Activated CD4-positive, alpha-beta memory T cell treated with anti-CD3 and anti-CD28 coated beads, Interleukin-2, amount 10 ng/mL, durations not matched to agents 7 days and 5 days (primary cell): ENCODE measurements around the gene PAPSS1. TPM values are rescaled to one million over a fixed set of nuclear protein-coding genes. Genes with fewer than 3 reads are reported as not detected.

Source experiments
- CTCF ChIA-PET: fragments of 350-600 bp; sonication (Branson Sonifier 250); formaldehyde crosslinking; loops from one replicate; lab custom pipeline; 2021; ENCODE audit warnings: antibody characterized with exemption, inconsistent platforms; lab: Charles Lee
- POLR2A ChIA-PET: fragments of 350-600 bp; sonication (Branson Sonifier 250); formaldehyde crosslinking; loops from one replicate; lab custom pipeline; 2021; ENCODE audit warnings: antibody characterized with exemption; lab: Charles Lee
- DNase-seq: peaks from one replicate; pipeline ENCODE4 v3.0.0-alpha.2; 2020
- H3K27ac Mint-ChIP-seq: one replicate; pipeline ENCODE4 v1.8.0; 2021; ENCODE audit warnings: mild to moderate bottlenecking, mixed read lengths
- H3K27me3 Mint-ChIP-seq: one replicate; pipeline ENCODE4 v1.8.0; 2021; ENCODE audit warnings: mixed read lengths
- H3K36me3 Mint-ChIP-seq: one replicate; pipeline ENCODE4 v1.8.0; 2021; ENCODE audit warnings: low read depth, mixed read lengths
- H3K4me1 Mint-ChIP-seq: one replicate; pipeline ENCODE4 v1.8.0; 2021; ENCODE audit warnings: mixed read lengths
- H3K4me3 Mint-ChIP-seq: one replicate; pipeline ENCODE4 v1.8.0; 2021; ENCODE audit warnings: mild to moderate bottlenecking, mixed read lengths
- H3K9me3 Mint-ChIP-seq: one replicate; pipeline ENCODE4 v1.8.0; 2021; ENCODE audit warnings: mixed read lengths
- total RNA-seq, 2 experiments: library from RNA; stranded (reverse); gene quantifications; one replicate each; pipeline ENCODE4 v1.2.3, GENCODE V29; 2021

The PAPSS1 gene
- total RNA-seq, 2 experiments from 2014 or later: 28.1 to 28.6 TPM

DNA sequence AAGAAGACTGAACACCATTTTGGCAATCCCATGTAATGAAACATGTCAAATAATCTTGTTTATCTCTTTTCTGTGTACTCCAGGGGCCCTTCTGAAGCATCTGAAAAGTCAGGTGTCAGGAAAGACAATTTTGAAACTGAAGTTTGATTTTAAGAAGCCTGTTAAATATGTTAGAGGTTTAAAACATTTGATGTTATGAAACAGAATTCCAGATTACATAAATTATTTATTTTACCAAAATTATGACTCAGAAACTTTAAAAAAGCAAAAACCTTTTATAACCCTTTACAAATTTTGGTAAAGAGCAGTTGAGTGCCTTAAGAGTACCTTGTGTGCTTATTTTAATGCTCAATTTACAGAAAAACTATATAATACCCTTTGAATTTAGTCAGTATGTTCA, 130.8 kb downstream of the PAPSS1 start:
- H3K9me3 Mint-ChIP-seq: peaks cover 7% of the 10 kb centered on the region
- DNase-seq: no peak
- POLR2A ChIA-PET: no interaction called here
- CTCF ChIA-PET: no interaction called here
- no peak overlapping the region for H3K27ac Mint-ChIP-seq
- no peaks in the 10 kb centered on the region for H3K4me1 Mint-ChIP-seq
- H3K27me3 Mint-ChIP-seq: no peaks in the 10 kb centered on the region
- no peak overlapping the region for H3K4me3 Mint-ChIP-seq
- no peaks in the 10 kb centered on the region for H3K36me3 Mint-ChIP-seq

DNA sequence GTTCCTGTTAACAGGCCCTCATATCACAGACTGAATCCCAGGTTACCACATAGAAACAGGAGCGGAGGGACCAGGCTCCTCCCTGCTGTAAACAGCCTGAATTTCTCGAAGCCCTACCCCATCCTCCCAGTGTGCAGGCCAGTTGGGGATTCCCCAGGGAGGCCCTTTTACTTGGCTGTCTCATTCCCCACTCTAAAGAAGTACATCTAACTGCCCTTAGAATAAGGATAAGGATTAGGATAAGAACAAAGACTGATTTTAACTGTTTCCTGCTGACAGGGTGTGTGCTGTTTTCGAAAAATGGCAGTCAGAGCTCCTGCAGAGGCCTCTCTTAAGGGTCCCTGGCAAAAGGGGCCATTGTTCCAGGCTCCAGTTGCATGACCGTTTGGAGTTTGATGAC, 133.7 kb downstream of the PAPSS1 start:
- no peak overlapping the region for H3K27ac Mint-ChIP-seq
- H3K27me3 Mint-ChIP-seq: no peaks in the 10 kb centered on the region
- DNase-seq: no peak
- H3K4me1 Mint-ChIP-seq: no peaks in the 10 kb centered on the region
- peaks cover 7% of the 10 kb centered on the region for H3K9me3 Mint-ChIP-seq
- ChIA-PET CTCF (no interaction called here), POLR2A (no interaction called here)
- no peaks in the 10 kb centered on the region for H3K36me3 Mint-ChIP-seq
- no peak overlapping the region for H3K4me3 Mint-ChIP-seq

DNA sequence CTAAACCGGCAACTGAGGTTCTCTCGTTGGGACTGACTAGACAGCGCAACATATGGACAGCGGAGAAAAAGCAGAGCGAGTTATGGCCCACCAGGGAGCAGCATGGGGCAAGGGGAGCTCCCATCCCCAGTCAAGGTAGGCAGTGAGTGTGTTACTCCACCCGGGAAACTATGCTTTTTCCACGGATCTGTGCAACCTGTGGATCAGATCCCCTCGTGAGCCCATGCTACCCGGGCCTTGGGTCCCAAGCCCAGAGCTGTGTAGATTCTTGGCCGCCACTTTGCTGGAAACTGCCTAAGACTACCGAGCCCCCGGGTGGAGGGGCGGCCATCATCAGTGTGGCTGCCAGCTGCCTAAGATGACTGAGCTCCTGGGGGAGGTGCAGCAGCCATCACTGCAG, 140.9 kb downstream of the PAPSS1 start:
- Mint-ChIP-seq H3K4me3 (no peak overlapping the region), H3K27me3 (peaks cover 2% of the 10 kb centered on the region), H3K27ac (no peak overlapping the region), H3K4me1 (no peaks in the 10 kb centered on the region), H3K36me3 (no peaks in the 10 kb centered on the region), H3K9me3 (no peaks in the 10 kb centered on the region)
- no peak for DNase-seq
- ChIA-PET CTCF (no interaction called here), POLR2A (no interaction called here)

DNA sequence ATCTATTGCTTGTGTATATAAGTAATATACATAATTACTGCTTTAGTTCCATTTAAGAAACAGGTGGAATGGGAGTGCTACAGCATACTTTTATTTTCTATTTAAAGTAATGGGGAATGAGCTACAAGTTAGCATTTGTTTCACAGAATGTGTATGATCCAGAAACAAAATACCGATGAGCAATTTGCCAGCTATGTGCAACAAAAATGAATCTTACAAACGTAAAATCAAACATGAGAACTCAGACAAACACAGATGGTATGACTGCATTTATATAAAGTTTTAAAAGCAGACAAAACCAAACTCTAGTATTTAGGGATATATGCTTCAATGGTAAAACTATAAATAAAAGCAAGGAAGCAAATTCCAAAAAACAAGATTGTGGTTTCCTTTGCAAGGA, 141.7 kb downstream of the PAPSS1 start:
- H3K4me1 Mint-ChIP-seq: no peaks in the 10 kb centered on the region
- no peak for DNase-seq
- H3K36me3 Mint-ChIP-seq: no peaks in the 10 kb centered on the region
- ChIA-PET POLR2A (no interaction called here), CTCF (no interaction called here)
- H3K9me3 Mint-ChIP-seq: no peaks in the 10 kb centered on the region
- H3K27ac Mint-ChIP-seq: no peak overlapping the region
- peaks cover 2% of the 10 kb centered on the region for H3K27me3 Mint-ChIP-seq
- H3K4me3 Mint-ChIP-seq: no peak overlapping the region

DNA sequence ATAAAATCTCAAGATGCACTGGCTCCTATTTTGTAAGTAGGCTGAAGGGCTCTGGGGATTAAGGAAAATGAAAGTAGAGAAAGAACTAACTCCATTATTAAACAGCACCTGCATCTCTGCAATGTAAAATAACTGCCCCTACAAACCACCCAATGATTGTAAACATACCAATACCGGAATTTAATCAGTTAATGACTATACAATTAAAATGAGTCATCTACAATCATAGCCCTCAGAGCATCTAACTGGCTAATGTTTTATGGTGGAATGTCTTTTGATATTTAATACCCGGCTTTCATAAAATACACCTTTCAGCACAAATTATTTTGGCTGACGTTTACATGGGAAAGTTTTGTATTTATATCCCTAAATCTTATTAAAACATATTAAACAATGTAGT, 142.3 kb downstream of the PAPSS1 start:
- CTCF ChIA-PET: no interaction called here
- no peak overlapping the region for H3K4me3 Mint-ChIP-seq

DNA sequence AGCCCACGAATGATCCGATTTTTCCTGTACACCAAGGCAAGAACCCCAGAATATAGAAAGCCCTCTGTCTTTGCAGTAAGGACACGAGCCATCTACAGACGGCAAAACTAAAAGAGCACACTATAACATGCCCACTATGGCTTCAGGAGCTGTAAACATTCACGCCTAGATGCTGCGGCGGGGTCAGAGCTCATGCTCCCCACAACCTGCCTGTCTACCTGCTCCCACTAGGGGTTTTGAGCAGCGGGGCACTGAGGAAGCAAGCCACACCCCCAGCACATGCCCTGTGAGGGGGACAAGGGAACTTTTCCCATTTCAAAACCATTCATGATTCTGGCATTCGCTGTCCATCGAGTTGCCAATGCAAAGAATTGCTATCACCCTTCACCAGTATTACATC, 144.8 kb downstream of the PAPSS1 start:
- no peak overlapping the region for H3K27ac Mint-ChIP-seq
- H3K4me1 Mint-ChIP-seq: no peaks in the 10 kb centered on the region
- CTCF ChIA-PET: no interaction called here
- no peaks in the 10 kb centered on the region for H3K9me3 Mint-ChIP-seq
- H3K36me3 Mint-ChIP-seq: no peaks in the 10 kb centered on the region
- no peak overlapping the region for H3K4me3 Mint-ChIP-seq
- no peak for DNase-seq
- H3K27me3 Mint-ChIP-seq: no peaks in the 10 kb centered on the region
- POLR2A ChIA-PET: no interaction called here

More for the DNA sequence above, 142.3 kb downstream of the PAPSS1 start:
- no peaks in the 10 kb centered on the region for H3K9me3 Mint-ChIP-seq
- H3K36me3 Mint-ChIP-seq: no peaks in the 10 kb centered on the region
- no peaks in the 10 kb centered on the region for H3K4me1 Mint-ChIP-seq
- H3K27me3 Mint-ChIP-seq: peaks cover 2% of the 10 kb centered on the region
- H3K27ac Mint-ChIP-seq: no peak overlapping the region
- no peak for DNase-seq
- POLR2A ChIA-PET: no interaction called here

DNA sequence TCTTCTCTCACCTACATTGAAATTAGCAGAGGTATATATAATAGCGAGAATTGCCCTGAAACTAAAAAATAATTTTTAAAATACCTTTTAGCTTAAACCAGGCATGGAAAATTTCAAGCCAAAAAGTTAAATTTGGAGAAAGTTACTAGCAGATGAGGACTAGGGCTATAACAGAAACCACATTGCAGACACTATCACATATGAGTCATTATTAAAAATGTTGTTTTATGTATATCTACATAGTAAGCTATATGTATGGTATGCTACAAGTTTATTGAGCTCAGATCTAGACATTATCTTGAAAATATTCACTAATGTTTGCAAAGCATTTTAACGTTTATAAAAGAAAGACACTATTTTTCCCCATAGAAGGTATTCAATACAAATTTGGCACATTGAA, 147.8 kb downstream of the PAPSS1 start:
- H3K27me3 Mint-ChIP-seq: no peaks in the 10 kb centered on the region
- H3K4me3 Mint-ChIP-seq: no peak overlapping the region
- no peaks in the 10 kb centered on the region for H3K4me1 Mint-ChIP-seq
- no peaks in the 10 kb centered on the region for H3K9me3 Mint-ChIP-seq
- ChIA-PET POLR2A (no interaction called here), CTCF (no interaction called here)
- no peak for DNase-seq
- no peaks in the 10 kb centered on the region for H3K36me3 Mint-ChIP-seq
- H3K27ac Mint-ChIP-seq: no peak overlapping the region

DNA sequence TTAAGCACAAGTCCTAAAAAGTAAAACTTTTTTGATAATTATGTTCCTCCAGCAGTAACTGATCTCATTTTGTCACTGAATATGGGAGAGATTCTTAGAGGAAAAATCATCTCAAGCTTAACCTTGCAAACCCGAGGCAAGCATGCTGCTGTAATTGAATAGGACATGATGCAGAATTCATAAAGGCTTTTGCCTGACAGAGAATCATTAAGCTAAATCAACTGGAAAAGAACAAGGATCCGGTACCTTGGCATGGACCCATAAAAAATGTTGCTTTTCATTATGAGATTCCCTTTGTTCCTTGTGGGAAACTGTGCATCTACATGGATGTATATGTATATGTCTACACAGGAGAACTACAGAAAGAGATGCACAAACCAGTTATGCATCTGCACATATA, 149.1 kb downstream of the PAPSS1 start:
- POLR2A ChIA-PET: no interaction called here

DNA sequence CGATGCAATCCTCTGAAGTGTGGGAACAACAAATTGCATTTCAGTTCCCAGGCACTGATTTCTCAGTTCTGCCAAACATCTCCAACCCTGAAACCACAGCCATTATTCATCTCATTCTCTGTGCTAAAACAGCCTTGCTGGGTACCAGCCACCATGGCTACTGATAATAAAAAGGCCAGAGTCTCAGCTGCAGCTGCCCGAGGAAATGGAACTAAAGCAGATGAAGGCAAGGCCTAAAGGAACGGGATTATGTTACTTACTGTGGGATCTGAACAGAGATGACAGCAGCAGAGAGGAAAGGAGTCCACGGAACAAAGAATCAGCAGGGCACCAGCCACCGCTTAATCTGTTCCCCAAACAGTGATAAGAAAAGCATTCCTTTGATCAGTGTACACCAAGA, 155.7 kb downstream of the PAPSS1 start:
- Mint-ChIP-seq H3K9me3 (peaks cover 2% of the 10 kb centered on the region), H3K36me3 (no peaks in the 10 kb centered on the region), H3K27me3 (no peaks in the 10 kb centered on the region), H3K4me3 (no peak overlapping the region), H3K27ac (no peak overlapping the region), H3K4me1 (no peaks in the 10 kb centered on the region)
- ChIA-PET CTCF (no interaction called here), POLR2A (no interaction called here)
- no peak for DNase-seq

More for the DNA sequence above, 149.1 kb downstream of the PAPSS1 start:
- CTCF ChIA-PET: no interaction called here
- no peak for DNase-seq
- Mint-ChIP-seq H3K4me1 (no peaks in the 10 kb centered on the region), H3K36me3 (no peaks in the 10 kb centered on the region), H3K27ac (no peak overlapping the region), H3K4me3 (no peak overlapping the region), H3K27me3 (no peaks in the 10 kb centered on the region), H3K9me3 (no peaks in the 10 kb centered on the region)

Other genes starting within 250 kb of the PAPSS1 start
- under 1 TPM; 0.10 to 0.48 TPM for gene SGMS2, start 104.7 kb upstream of the PAPSS1 start, total RNA-seq
- 1 to 10 TPM; 1.4 to 1.6 TPM for gene CYP2U1, start 211.3 kb upstream of the PAPSS1 start, total RNA-seq